Fibroblast of villous mesenchyme (primary cell): ENCODE results near the gene CD47. TPM values are rescaled to one million over a fixed set of nuclear protein-coding genes. Genes with fewer than 3 reads are reported as not detected.
A peak's percentile ranks its signal among the peaks of the same experiment; 100 is the strongest.

Experiments used
- DNase-seq: peaks from one replicate; pipeline ENCODE4 v3.0.0-alpha.2; 2010; ENCODE audit warnings: low read depth
- H3K4me3 ChIP-seq: 2 replicates; pipeline ENCODE4 v1.5.1; 2011; ENCODE audit warnings: low read depth, mild to moderate bottlenecking, low read length
- total RNA-seq: library from RNA; depleted of rRNA; stranded (reverse); fragments of >200 nt; gene quantifications from 2 replicates; pipeline ENCODE4 v1.2.3, GENCODE V29; 2012
- TF ChIP-seq, protein P1 (sequence below): IDR thresholded peaks from 2 replicates; pipeline ENCODE4 v1.5.1; 2012; ENCODE audit warnings: low read depth, mild to moderate bottlenecking, low read length; ENCODE audit not compliant: insufficient read depth

The CD47 gene
- total RNA-seq, 1 donor: 76.4 TPM

GRCh38 chr3:108106031-108106430 is 15.2 kb upstream of the CD47 start:
- no peak overlapping the region for H3K4me3 ChIP-seq
- TF ChIP-seq, protein P1, sequence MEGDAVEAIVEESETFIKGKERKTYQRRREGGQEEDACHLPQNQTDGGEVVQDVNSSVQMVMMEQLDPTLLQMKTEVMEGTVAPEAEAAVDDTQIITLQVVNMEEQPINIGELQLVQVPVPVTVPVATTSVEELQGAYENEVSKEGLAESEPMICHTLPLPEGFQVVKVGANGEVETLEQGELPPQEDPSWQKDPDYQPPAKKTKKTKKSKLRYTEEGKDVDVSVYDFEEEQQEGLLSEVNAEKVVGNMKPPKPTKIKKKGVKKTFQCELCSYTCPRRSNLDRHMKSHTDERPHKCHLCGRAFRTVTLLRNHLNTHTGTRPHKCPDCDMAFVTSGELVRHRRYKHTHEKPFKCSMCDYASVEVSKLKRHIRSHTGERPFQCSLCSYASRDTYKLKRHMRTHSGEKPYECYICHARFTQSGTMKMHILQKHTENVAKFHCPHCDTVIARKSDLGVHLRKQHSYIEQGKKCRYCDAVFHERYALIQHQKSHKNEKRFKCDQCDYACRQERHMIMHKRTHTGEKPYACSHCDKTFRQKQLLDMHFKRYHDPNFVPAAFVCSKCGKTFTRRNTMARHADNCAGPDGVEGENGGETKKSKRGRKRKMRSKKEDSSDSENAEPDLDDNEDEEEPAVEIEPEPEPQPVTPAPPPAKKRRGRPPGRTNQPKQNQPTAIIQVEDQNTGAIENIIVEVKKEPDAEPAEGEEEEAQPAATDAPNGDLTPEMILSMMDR: no peak
- DNase-seq: no peak

- TF ChIP-seq, protein P1: no peak
- DNase-seq: peak; percentile 58
- no peak overlapping the region for H3K4me3 ChIP-seq
These were observed 13.3 kb upstream of the CD47 start for GRCh38 chr3:108103886-108104797.

- TF ChIP-seq, protein P1: no peak
- DNase-seq: no peak
- no peak overlapping the region for H3K4me3 ChIP-seq
These were observed 12.4 kb upstream of the CD47 start for GRCh38 chr3:108103040-108103751.

DNA sequence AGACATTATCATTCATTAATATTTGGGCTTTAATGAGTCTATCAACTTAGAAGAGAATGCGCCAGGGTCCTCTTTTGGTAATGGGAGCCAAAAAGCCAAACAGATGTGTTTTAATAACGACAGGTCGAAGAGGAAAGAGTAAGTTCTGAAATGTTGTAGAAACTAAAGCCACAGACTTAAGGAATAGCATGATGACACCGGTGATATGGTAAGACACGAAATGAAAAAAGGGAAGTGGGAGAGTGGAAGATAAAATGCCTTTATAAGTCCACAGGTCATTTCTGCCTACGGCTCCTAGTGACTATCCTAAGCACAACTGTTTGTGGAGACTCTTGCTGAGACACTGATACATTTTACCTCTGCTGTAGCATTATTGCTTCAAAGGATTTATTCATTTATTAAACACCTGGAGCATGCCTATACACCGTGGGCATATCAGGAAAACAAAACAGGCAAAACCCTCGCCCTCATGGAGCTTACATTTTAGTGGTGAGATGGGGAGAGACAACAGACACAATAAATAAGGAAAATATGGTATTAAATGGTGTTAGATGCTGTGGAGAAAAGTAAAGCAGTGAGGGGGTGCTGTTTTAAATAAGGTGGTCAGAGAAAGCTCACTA is 11.7 kb upstream of the CD47 start:
- TF ChIP-seq, protein P1: no peak
- no peak for DNase-seq

DNA sequence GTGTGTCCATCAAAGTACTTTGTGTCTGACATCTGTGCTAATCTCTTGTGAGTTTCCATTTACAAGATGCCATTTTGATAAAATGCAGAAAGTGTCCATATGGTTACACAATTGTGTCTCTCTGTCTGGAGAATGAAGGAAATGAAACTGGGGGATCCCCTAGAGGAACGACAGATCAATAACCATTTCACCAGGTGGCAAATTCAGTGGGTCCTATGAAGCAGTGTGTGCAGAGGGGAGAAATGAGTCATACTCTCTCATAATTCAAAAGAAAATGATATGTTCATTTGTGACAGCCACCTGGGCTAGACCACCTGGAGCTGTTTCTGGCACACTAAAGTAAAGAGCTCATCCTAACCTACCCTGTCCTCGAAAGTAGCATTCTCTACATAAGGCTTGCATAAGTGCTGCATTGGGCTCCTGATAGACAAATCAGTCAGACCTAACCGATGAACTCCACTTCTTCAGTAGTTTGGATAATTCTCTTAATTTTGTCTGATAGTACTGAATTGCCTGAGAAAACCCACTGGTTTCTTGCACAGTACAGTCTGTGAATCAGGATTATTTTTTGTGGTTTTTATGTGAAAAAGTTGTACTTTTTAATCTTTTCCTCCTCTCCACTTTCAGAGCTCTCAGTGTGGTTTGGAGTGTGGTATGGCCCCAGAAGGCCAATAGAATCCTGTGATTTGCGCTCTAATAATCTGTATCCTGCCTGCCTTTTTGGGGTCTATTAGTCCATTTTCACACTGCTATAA is 10.3 kb upstream of the CD47 start:
- DNase-seq: no peak
- no peak overlapping the region for H3K4me3 ChIP-seq

More for the DNA sequence above, 11.7 kb upstream of the CD47 start:
- no peak overlapping the region for H3K4me3 ChIP-seq

More for the DNA sequence above, 10.3 kb upstream of the CD47 start:
- TF ChIP-seq, protein P1: no peak
